Keratinocyte (primary cell): ENCODE results near the gene AGAP1. TPM values are rescaled to one million over a fixed set of nuclear protein-coding genes. Genes with fewer than 3 reads are reported as not detected.

Source experiments
- DNase-seq: peaks from one replicate; pipeline ENCODE4 v3.0.0-alpha.2; 2011; ENCODE audit warnings: low read depth, missing footprints, low spot score
- FAIRE-seq: peaks from 2 replicates; lab custom pipeline; 2011; peaks lifted over from hg19 to GRCh38; lab: Jason Lieb, UNC
- H2AFZ ChIP-seq: 2 replicates; pipeline ENCODE4 v1.6.0; 2012; ENCODE audit warnings: low read length, control low read depth, inconsistent platforms; ENCODE audit not compliant: control insufficient read depth
- H3K27ac ChIP-seq: 2 replicates; pipeline ENCODE4 v1.5.1; 2011; ENCODE audit warnings: low read length; ENCODE audit not compliant: control insufficient read depth, insufficient read depth
- H3K27me3 ChIP-seq: 3 replicates; pipeline ENCODE4 v1.6.0; 2011; ENCODE audit warnings: low read length; ENCODE audit not compliant: control insufficient read depth, insufficient read depth; ENCODE audit errors: extremely low read depth
- H3K36me3 ChIP-seq, 2 experiments: 2 replicates in 1 of 2; 3 replicates in 1 of 2; pipeline ENCODE4 v1.5.1; 2011; ENCODE audit warnings: low read length in 2 of 2, mild to moderate bottlenecking in 1 of 2; ENCODE audit not compliant: control insufficient read depth in 2 of 2, insufficient read depth in 2 of 2; ENCODE audit errors: extremely low read depth in 1 of 2
- H3K4me1 ChIP-seq: 3 replicates; pipeline ENCODE4 v1.5.1; 2011; ENCODE audit warnings: low read length; ENCODE audit not compliant: control insufficient read depth, insufficient read depth; ENCODE audit errors: extremely low read depth
- H3K4me2 ChIP-seq: 3 replicates; pipeline ENCODE4 v1.6.0; 2011; ENCODE audit warnings: low read depth, low read length; ENCODE audit not compliant: control insufficient read depth, insufficient read depth; ENCODE audit errors: extremely low read depth
- H3K4me3 ChIP-seq, 3 experiments: fragments of 200-600 bp in 1 of 3; sonication (generic) in 1 of 3; 2 replicates in 2 of 3; 3 replicates in 1 of 3; pipeline ENCODE4 v1.5.1; 2011 to 2016; ENCODE audit warnings: low read length in 3 of 3, mild to moderate bottlenecking in 3 of 3, control low read depth in 2 of 3, inconsistent platforms in 1 of 3, low read depth in 1 of 3, mixed read lengths in 1 of 3, mixed run types in 1 of 3, moderate library complexity in 1 of 3; ENCODE audit not compliant: control insufficient read depth in 2 of 3, insufficient read depth in 2 of 3; ENCODE audit errors: extremely low read depth in 1 of 3
- H3K79me2 ChIP-seq: 2 replicates; pipeline ENCODE4 v1.6.0; 2012; ENCODE audit warnings: low read length; ENCODE audit not compliant: control insufficient read depth, insufficient read depth
- H3K9ac ChIP-seq: 3 replicates; pipeline ENCODE4 v1.6.0; 2011; ENCODE audit warnings: low read length; ENCODE audit not compliant: control insufficient read depth, insufficient read depth; ENCODE audit errors: extremely low read depth
- H3K9me1 ChIP-seq: 3 replicates; pipeline ENCODE4 v1.6.0; 2011; ENCODE audit warnings: low read length; ENCODE audit not compliant: control insufficient read depth, insufficient read depth; ENCODE audit errors: extremely low read depth
- H3K9me3 ChIP-seq: 2 replicates; pipeline ENCODE4 v1.5.1; 2012; ENCODE audit warnings: low read depth, low read length; ENCODE audit not compliant: control insufficient read depth
- H4K20me1 ChIP-seq: 3 replicates; pipeline ENCODE4 v1.6.0; 2011; ENCODE audit warnings: low read length; ENCODE audit not compliant: control insufficient read depth, insufficient read depth; ENCODE audit errors: extremely low read depth
- CTCF ChIP-seq, 3 experiments: IDR thresholded peaks in 1 of 3; conservative IDR thresholded peaks in 1 of 3; optimal IDR thresholded peaks in 1 of 3; 2 replicates in 2 of 3; 3 replicates in 1 of 3; pipeline versions ENCODE3 to v1.5.1; 2011; ENCODE audit warnings: low read length in 3 of 3, mild to moderate bottlenecking in 3 of 3, moderate library complexity in 2 of 3, control low read depth in 1 of 3, inconsistent platforms in 1 of 3; ENCODE audit not compliant: insufficient read depth in 2 of 3; ENCODE audit errors: extremely low read depth in 1 of 3
- EZH2 ChIP-seq: IDR thresholded peaks from one replicate; pipeline ENCODE4 v1.6.1; 2012; ENCODE audit warnings: inconsistent platforms, mild to moderate bottlenecking, low read length, moderate library complexity
- dilution Hi-C: fragments of 300-500 bp; cut with MboI; formaldehyde crosslinking; loops from one replicate; pipeline ENCODE4 v1.7.0; 2020; ENCODE audit warnings: low sequenced_read_pairs; ENCODE audit not compliant: extremely low pct_ligation_motif_present
- polyA plus RNA-seq, 5 experiments: library from polyadenylated mRNA; depleted of rRNA in 3 of 5; stranded (reverse) in 3 of 5; stranded (forward) in 1 of 5; unstranded in 1 of 5; fragments of >200 nt; gene quantifications; 1 replicate in 1 of 5; 2 replicates in 3 of 5; 3 replicates in 1 of 5; pipeline versions ENCODE4 v1.2.1 to v1.2.3, GENCODE V29; 2011 to 2012; ENCODE audit warnings: missing spikeins in 2 of 5, low read depth in 1 of 5, low replicate concordance in 1 of 5

Gene AGAP1
- polyA plus RNA-seq, 1 donor (not counting 4 experiments of a cell fraction or from before 2014, with no cell fraction given), result 12.6 TPM

- H3K9me3 ChIP-seq, result no peaks in the 10 kb centered on the region
- DNase-seq (no peak), FAIRE-seq (no peak)
- dilution Hi-C loops, result no loop called here
- no peaks in the 10 kb centered on the region for H3K27me3 ChIP-seq
- no peak overlapping the region for H3K4me3 ChIP-seq
- H2AFZ ChIP-seq, result no peak overlapping the region
- H3K36me3 ChIP-seq, result no peaks in the 10 kb centered on the region
- no peak overlapping the region for H3K27ac ChIP-seq
- peaks cover 69% of the 10 kb centered on the region for H3K79me2 ChIP-seq
- no peak overlapping the region for H3K4me2 ChIP-seq
- peaks cover 6% of the 10 kb centered on the region for H3K9me1 ChIP-seq
- TF ChIP-seq CTCF (optimal IDR thresholded peaks at IDR 0.05 in 1 of 3, IDR thresholded peaks at IDR 0.05 in 1 of 3, conservative IDR thresholded peaks at IDR 0.05 in 1 of 3; ENCODE audit: extremely low read depth in 1 of 3, insufficient read depth in 2 of 3, low read length in 3 of 3), result no peak
- TF ChIP-seq EZH2, result no peak
- H3K4me1 ChIP-seq, result peaks cover 20% of the 10 kb centered on the region
- no peak overlapping the region for H3K9ac ChIP-seq
- H4K20me1 ChIP-seq, result peaks cover 12% of the 10 kb centered on the region
Measured at GRCh38 chr2:235515821-235516220, 22.0 kb downstream of the AGAP1 start.

GRCh38 chr2:235516257-235516656 lies 22.4 kb downstream of the AGAP1 start:
- DNase-seq (no peak), FAIRE-seq (no peak)
- Histone ChIP-seq H3K9me3 (no peaks in the 10 kb centered on the region), H3K27me3 (no peaks in the 10 kb centered on the region), H3K4me3 (no peak overlapping the region), H3K36me3 (no peaks in the 10 kb centered on the region), H3K4me1 (peaks cover 16% of the 10 kb centered on the region), H3K4me2 (no peak overlapping the region), H3K9me1 (peaks cover 6% of the 10 kb centered on the region), H3K9ac (no peak overlapping the region), H2AFZ (no peak overlapping the region), H4K20me1 (peaks cover 12% of the 10 kb centered on the region), H3K79me2 (peaks cover 71% of the 10 kb centered on the region), H3K27ac (no peak overlapping the region)
- dilution Hi-C loops, result no loop called here
- no peak for TF ChIP-seq CTCF (optimal IDR thresholded peaks at IDR 0.05 in 1 of 3, IDR thresholded peaks at IDR 0.05 in 1 of 3, conservative IDR thresholded peaks at IDR 0.05 in 1 of 3; ENCODE audit: extremely low read depth in 1 of 3, insufficient read depth in 2 of 3, low read length in 3 of 3)
- no peak for TF ChIP-seq EZH2
